ENCODE data around the gene OLFM1.

OLFM1 gene

DNA sequence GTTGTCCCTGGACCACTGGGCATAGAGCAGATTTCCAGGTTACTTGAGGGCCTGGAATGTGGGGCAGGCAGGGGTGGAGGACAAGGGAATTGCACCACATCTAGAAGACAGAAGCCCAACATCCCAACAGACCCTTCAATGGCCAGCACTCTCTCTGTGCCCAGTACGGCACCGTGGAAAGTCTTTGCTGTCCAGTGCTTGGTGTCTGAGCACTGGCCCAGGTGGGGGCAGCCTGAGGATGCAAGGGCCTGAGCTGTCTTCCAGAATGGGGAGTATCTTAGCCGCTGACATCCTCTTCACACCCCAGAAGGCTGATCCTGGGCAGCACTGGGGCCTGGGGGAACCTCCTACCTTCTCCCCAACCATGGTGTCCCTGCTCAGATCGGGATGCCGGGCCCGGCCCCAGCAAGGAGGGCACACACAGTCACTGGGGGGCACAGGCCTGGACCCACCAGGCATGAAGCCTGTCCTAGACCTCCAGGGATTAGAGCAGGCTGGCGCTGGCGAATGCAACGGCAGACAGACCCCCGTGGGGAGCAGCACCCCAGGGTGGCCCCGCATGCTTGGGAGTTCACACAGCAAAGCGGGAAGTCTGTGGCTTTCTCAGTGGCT, 40.6 kb upstream of the OLFM1 start:
- Histone ChIP-seq H3K9me3 (ENCODE audit: control insufficient read depth, low read length) (no peaks in the 10 kb centered on the region), H3K27me3 (replicated peaks; ENCODE audit: control insufficient read depth, insufficient read depth, low read length, poor library complexity, severe bottlenecking) (no peaks in the 10 kb centered on the region), H3K36me3 (ENCODE audit: control insufficient read depth, insufficient read depth, low read length) (no peaks in the 10 kb centered on the region), H3K4me3 (ENCODE audit: insufficient read depth, low read depth, low read length, poor library complexity, severe bottlenecking) (no peak overlapping the region), H3K27ac (ENCODE audit: insufficient read depth, low read length, poor library complexity, severe bottlenecking) (no peak overlapping the region), H3K4me1 (ENCODE audit: control insufficient read depth, insufficient read depth, low read length, poor library complexity, severe bottlenecking) (no peaks in the 10 kb centered on the region)
- no peak for DNase-seq

- Histone ChIP-seq H3K27ac (ENCODE audit: insufficient read depth, low read length, poor library complexity, severe bottlenecking) (no peak overlapping the region), H3K9me3 (ENCODE audit: control insufficient read depth, low read length) (no peaks in the 10 kb centered on the region), H3K4me3 (ENCODE audit: insufficient read depth, low read depth, low read length, poor library complexity, severe bottlenecking) (no peak overlapping the region), H3K27me3 (replicated peaks; ENCODE audit: control insufficient read depth, insufficient read depth, low read length, poor library complexity, severe bottlenecking) (no peaks in the 10 kb centered on the region), H3K36me3 (ENCODE audit: control insufficient read depth, insufficient read depth, low read length) (no peaks in the 10 kb centered on the region), H3K4me1 (ENCODE audit: control insufficient read depth, insufficient read depth, low read length, poor library complexity, severe bottlenecking) (no peaks in the 10 kb centered on the region)
- no peak for DNase-seq
Measured at GRCh38 chr9:135047521-135047920, 39.9 kb upstream of the OLFM1 start.

DNA sequence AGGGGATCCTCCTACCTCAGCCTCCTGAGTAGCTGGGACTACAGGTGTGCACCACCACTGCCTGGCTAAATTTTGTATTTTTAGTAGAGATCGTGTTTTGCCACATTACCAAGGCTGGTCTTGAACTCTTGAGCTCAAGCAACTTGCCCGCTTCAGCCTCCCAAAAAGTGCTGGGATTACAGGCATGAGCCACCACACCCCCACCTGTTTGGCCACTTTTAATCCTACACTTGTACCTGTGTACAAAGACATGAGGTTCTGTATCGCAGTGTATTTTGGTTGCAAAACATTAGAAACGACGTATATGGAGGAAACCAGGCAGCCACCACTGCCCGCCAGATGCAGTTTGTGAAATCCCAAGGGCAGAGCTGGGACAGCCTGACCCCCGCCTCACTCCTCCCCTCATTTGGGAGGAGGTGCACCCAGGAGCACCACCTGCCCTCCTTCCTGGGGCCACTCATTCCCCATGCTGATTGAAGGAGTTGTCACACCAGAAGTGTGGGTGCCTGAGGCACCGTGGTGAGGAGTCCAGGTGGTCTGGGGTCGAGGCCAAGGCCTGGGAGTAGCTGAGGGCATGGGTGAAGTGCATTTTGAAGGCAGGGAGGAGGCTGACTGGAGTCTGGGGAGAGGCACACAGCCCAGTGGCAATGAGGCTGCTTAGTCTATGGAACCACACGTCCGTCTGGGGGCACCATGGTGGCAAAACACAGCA, 39.3 kb upstream of the OLFM1 start:
- no peak for DNase-seq
- Histone ChIP-seq H3K36me3 (ENCODE audit: control insufficient read depth, insufficient read depth, low read length) (no peaks in the 10 kb centered on the region), H3K4me3 (ENCODE audit: insufficient read depth, low read depth, low read length, poor library complexity, severe bottlenecking) (no peak overlapping the region), H3K4me1 (ENCODE audit: control insufficient read depth, insufficient read depth, low read length, poor library complexity, severe bottlenecking) (no peaks in the 10 kb centered on the region), H3K27me3 (replicated peaks; ENCODE audit: control insufficient read depth, insufficient read depth, low read length, poor library complexity, severe bottlenecking) (no peaks in the 10 kb centered on the region), H3K27ac (ENCODE audit: insufficient read depth, low read length, poor library complexity, severe bottlenecking) (no peak overlapping the region), H3K9me3 (ENCODE audit: control insufficient read depth, low read length) (no peaks in the 10 kb centered on the region)

- H3K4me1 ChIP-seq (ENCODE audit: control insufficient read depth, insufficient read depth, low read length, poor library complexity, severe bottlenecking) = no peaks in the 10 kb centered on the region
- no peaks in the 10 kb centered on the region for H3K36me3 ChIP-seq (ENCODE audit: control insufficient read depth, insufficient read depth, low read length)
- no peak overlapping the region for H3K27ac ChIP-seq (ENCODE audit: insufficient read depth, low read length, poor library complexity, severe bottlenecking)
- H3K4me3 ChIP-seq (ENCODE audit: insufficient read depth, low read depth, low read length, poor library complexity, severe bottlenecking) = no peak overlapping the region
- H3K9me3 ChIP-seq (ENCODE audit: control insufficient read depth, low read length) = no peaks in the 10 kb centered on the region
- H3K27me3 ChIP-seq (replicated peaks; ENCODE audit: control insufficient read depth, insufficient read depth, low read length, poor library complexity, severe bottlenecking) = no peaks in the 10 kb centered on the region
- no peak for DNase-seq
Measured at GRCh38 chr9:135048758-135049444, 38.6 kb upstream of the OLFM1 start.

DNA sequence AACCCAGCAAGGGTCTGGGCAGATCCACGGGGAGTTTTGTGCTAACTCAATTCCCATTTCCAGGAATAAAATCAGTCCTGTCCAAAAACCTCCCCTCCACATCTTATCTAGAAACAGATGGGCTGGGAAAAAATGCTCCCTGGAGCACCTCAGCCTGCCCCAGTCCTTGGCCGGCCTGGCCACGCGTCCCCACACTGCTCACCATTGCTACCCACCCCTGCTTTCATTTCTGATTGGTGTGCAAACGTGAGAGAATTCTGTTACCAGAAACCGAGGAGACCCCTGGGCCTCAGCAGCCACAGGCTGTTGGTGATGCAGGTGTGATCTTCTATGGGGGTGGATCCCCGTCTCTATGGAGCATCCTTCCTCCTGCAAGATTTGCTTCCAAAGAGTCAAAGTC, 38.0 kb upstream of the OLFM1 start:
- H3K27me3 ChIP-seq (replicated peaks; ENCODE audit: control insufficient read depth, insufficient read depth, low read length, poor library complexity, severe bottlenecking) = no peaks in the 10 kb centered on the region
- no peaks in the 10 kb centered on the region for H3K4me1 ChIP-seq (ENCODE audit: control insufficient read depth, insufficient read depth, low read length, poor library complexity, severe bottlenecking)
- no peak overlapping the region for H3K4me3 ChIP-seq (ENCODE audit: insufficient read depth, low read depth, low read length, poor library complexity, severe bottlenecking)
- no peaks in the 10 kb centered on the region for H3K9me3 ChIP-seq (ENCODE audit: control insufficient read depth, low read length)
- DNase-seq = no peak
- no peaks in the 10 kb centered on the region for H3K36me3 ChIP-seq (ENCODE audit: control insufficient read depth, insufficient read depth, low read length)
- H3K27ac ChIP-seq (ENCODE audit: insufficient read depth, low read length, poor library complexity, severe bottlenecking) = no peak overlapping the region

GRCh38 chr9:135050072-135050990, 37.1 kb upstream of the OLFM1 start:
- Histone ChIP-seq H3K9me3 (ENCODE audit: control insufficient read depth, low read length) (no peaks in the 10 kb centered on the region), H3K4me1 (ENCODE audit: control insufficient read depth, insufficient read depth, low read length, poor library complexity, severe bottlenecking) (no peaks in the 10 kb centered on the region), H3K27ac (ENCODE audit: insufficient read depth, low read length, poor library complexity, severe bottlenecking) (no peak overlapping the region), H3K4me3 (ENCODE audit: insufficient read depth, low read depth, low read length, poor library complexity, severe bottlenecking) (no peak overlapping the region), H3K36me3 (ENCODE audit: control insufficient read depth, insufficient read depth, low read length) (no peaks in the 10 kb centered on the region), H3K27me3 (replicated peaks; ENCODE audit: control insufficient read depth, insufficient read depth, low read length, poor library complexity, severe bottlenecking) (no peaks in the 10 kb centered on the region)
- no peak for DNase-seq

GRCh38 chr9:135051316-135052038, 36.0 kb upstream of the OLFM1 start:
- no peak overlapping the region for H3K27ac ChIP-seq (ENCODE audit: insufficient read depth, low read length, poor library complexity, severe bottlenecking)
- no peak for DNase-seq
- H3K4me3 ChIP-seq (ENCODE audit: insufficient read depth, low read depth, low read length, poor library complexity, severe bottlenecking) = no peak overlapping the region
- H3K27me3 ChIP-seq (replicated peaks; ENCODE audit: control insufficient read depth, insufficient read depth, low read length, poor library complexity, severe bottlenecking) = no peaks in the 10 kb centered on the region
- no peaks in the 10 kb centered on the region for H3K4me1 ChIP-seq (ENCODE audit: control insufficient read depth, insufficient read depth, low read length, poor library complexity, severe bottlenecking)
- no peaks in the 10 kb centered on the region for H3K9me3 ChIP-seq (ENCODE audit: control insufficient read depth, low read length)
- H3K36me3 ChIP-seq (ENCODE audit: control insufficient read depth, insufficient read depth, low read length) = no peaks in the 10 kb centered on the region

- DNase-seq = no peak
- Histone ChIP-seq H3K4me1 (ENCODE audit: control insufficient read depth, insufficient read depth, low read length, poor library complexity, severe bottlenecking) (no peaks in the 10 kb centered on the region), H3K9me3 (ENCODE audit: control insufficient read depth, low read length) (no peaks in the 10 kb centered on the region), H3K27me3 (replicated peaks; ENCODE audit: control insufficient read depth, insufficient read depth, low read length, poor library complexity, severe bottlenecking) (no peaks in the 10 kb centered on the region), H3K27ac (ENCODE audit: insufficient read depth, low read length, poor library complexity, severe bottlenecking) (no peak overlapping the region), H3K4me3 (ENCODE audit: insufficient read depth, low read depth, low read length, poor library complexity, severe bottlenecking) (no peak overlapping the region), H3K36me3 (ENCODE audit: control insufficient read depth, insufficient read depth, low read length) (no peaks in the 10 kb centered on the region)
Measured at GRCh38 chr9:135053133-135053532, 34.3 kb upstream of the OLFM1 start.

GRCh38 chr9:135055181-135055580, 32.3 kb upstream of the OLFM1 start:
- no peaks in the 10 kb centered on the region for H3K4me1 ChIP-seq (ENCODE audit: control insufficient read depth, insufficient read depth, low read length, poor library complexity, severe bottlenecking)
- no peak for DNase-seq
- H3K36me3 ChIP-seq (ENCODE audit: control insufficient read depth, insufficient read depth, low read length) = no peaks in the 10 kb centered on the region
- H3K27me3 ChIP-seq (replicated peaks; ENCODE audit: control insufficient read depth, insufficient read depth, low read length, poor library complexity, severe bottlenecking) = no peaks in the 10 kb centered on the region
- no peak overlapping the region for H3K4me3 ChIP-seq (ENCODE audit: insufficient read depth, low read depth, low read length, poor library complexity, severe bottlenecking)
- H3K27ac ChIP-seq (ENCODE audit: insufficient read depth, low read length, poor library complexity, severe bottlenecking) = no peak overlapping the region
- no peaks in the 10 kb centered on the region for H3K9me3 ChIP-seq (ENCODE audit: control insufficient read depth, low read length)
